Hepatocyte (in vitro differentiated cells): ENCODE measurements around the gene PSMD12.

Experiments
- EZH2 ChIP-seq: fragments of 200-600 bp; sonication (generic); IDR thresholded peaks from 2 replicates; pipeline ENCODE4 v1.6.1; 2016; ENCODE audit warnings: antibody characterized with exemption, mild to moderate bottlenecking, borderline replicate concordance
- EZH2phosphoT487 ChIP-seq: fragments of 200-600 bp; sonication (generic); IDR thresholded peaks from one replicate; pipeline ENCODE4 v1.6.1; 2018; ENCODE audit warnings: antibody characterized with exemption, mild to moderate bottlenecking, low read depth, moderate library complexity; ENCODE audit not compliant: unreplicated experiment, severe bottlenecking
- TF ChIP-seq, protein P1 (sequence below): fragments of 200-600 bp; sonication (generic); IDR thresholded peaks from 2 replicates; pipeline ENCODE4 v1.5.1; 2016; ENCODE audit warnings: antibody characterized with exemption, mild to moderate bottlenecking; ENCODE audit not compliant: poor library complexity

DNA sequence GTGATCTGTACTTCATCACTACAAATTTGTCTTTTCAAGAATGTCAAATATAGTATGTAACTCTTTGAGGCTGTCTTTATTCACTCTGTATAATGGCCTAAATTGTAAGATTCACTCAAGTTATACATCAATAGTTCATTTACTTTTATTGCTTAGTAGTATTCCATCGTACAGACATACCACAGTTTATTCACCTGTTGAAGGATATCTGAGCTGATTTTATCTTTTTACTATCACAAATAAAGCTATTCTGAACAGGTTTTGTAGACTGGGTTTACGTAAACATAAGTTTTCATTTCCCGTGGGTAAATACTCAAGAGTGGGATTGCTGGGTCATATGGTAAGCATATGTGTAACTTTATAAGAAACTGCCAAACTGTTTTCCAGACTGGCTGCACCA lies 18.6 kb downstream of the PSMD12 start:
- TF ChIP-seq, protein P1, sequence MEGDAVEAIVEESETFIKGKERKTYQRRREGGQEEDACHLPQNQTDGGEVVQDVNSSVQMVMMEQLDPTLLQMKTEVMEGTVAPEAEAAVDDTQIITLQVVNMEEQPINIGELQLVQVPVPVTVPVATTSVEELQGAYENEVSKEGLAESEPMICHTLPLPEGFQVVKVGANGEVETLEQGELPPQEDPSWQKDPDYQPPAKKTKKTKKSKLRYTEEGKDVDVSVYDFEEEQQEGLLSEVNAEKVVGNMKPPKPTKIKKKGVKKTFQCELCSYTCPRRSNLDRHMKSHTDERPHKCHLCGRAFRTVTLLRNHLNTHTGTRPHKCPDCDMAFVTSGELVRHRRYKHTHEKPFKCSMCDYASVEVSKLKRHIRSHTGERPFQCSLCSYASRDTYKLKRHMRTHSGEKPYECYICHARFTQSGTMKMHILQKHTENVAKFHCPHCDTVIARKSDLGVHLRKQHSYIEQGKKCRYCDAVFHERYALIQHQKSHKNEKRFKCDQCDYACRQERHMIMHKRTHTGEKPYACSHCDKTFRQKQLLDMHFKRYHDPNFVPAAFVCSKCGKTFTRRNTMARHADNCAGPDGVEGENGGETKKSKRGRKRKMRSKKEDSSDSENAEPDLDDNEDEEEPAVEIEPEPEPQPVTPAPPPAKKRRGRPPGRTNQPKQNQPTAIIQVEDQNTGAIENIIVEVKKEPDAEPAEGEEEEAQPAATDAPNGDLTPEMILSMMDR: no peak
- TF ChIP-seq EZH2 (no peak), EZH2phosphoT487 (no peak)
